Naive B cell (primary cell): ENCODE data around the gene MTR. TPM values are rescaled to one million over a fixed set of nuclear protein-coding genes. Genes with fewer than 3 reads are reported as not detected.

ENCODE experiments used
- ATAC-seq, 2 donors: fragments of 150-1000 bp; cut with Tn5 transposase; 2 replicates each; pipeline ENCODE4 v1.10.0; 2021; ENCODE audit warnings: low read depth in 2 of 2, mild to moderate bottlenecking in 2 of 2, moderate library complexity in 2 of 2
- DNase-seq: peaks from one replicate; pipeline ENCODE4 v3.0.0; 2022
- H3K27ac Mint-ChIP-seq, 6 donors: one replicate each; pipeline ENCODE4 v1.8.0; 2020 to 2022; ENCODE audit warnings: mild to moderate bottlenecking in 6 of 6, mixed read lengths in 6 of 6, moderate library complexity in 5 of 6, inconsistent platforms in 2 of 6
- H3K27me3 Mint-ChIP-seq, 3 donors: one replicate each; pipeline ENCODE4 v1.8.0; 2021 to 2022; ENCODE audit warnings: mixed read lengths in 3 of 3, mild to moderate bottlenecking in 1 of 3
- H3K36me3 Mint-ChIP-seq, 2 donors: one replicate each; pipeline ENCODE4 v1.8.0; 2020 to 2022; ENCODE audit warnings: mixed read lengths in 2 of 2, inconsistent platforms in 1 of 2, mild to moderate bottlenecking in 1 of 2
- H3K4me1 Mint-ChIP-seq, 3 donors: one replicate each; pipeline ENCODE4 v1.8.0; 2020 to 2022; ENCODE audit warnings: mixed read lengths in 3 of 3, inconsistent platforms in 1 of 3, mild to moderate bottlenecking in 1 of 3, moderate library complexity in 1 of 3
- H3K4me3 Mint-ChIP-seq, 8 donors: one replicate each; pipeline ENCODE4 v1.8.0; 2020 to 2022; ENCODE audit warnings: mild to moderate bottlenecking in 8 of 8, mixed read lengths in 8 of 8, moderate library complexity in 8 of 8, inconsistent platforms in 2 of 8
- H3K9me3 Mint-ChIP-seq, 7 donors: one replicate each; pipeline ENCODE4 v1.8.0; 2020 to 2022; ENCODE audit warnings: mixed read lengths in 7 of 7, mild to moderate bottlenecking in 5 of 7, inconsistent platforms in 2 of 7, moderate library complexity in 1 of 7
- polyA plus RNA-seq, 6 donors: library from polyadenylated mRNA; unstranded; fragments of 300-500 nt; fragmentation: Illumina TruSeq; gene quantifications; one replicate each; pipeline ENCODE4 v1.2.3, GENCODE V29; 2021; ENCODE audit warnings: low read depth in 6 of 6

The MTR gene
- polyA plus RNA-seq, 6 donors from 2014 or later: 5.2 to 17.9 (median 14.7) TPM

DNA sequence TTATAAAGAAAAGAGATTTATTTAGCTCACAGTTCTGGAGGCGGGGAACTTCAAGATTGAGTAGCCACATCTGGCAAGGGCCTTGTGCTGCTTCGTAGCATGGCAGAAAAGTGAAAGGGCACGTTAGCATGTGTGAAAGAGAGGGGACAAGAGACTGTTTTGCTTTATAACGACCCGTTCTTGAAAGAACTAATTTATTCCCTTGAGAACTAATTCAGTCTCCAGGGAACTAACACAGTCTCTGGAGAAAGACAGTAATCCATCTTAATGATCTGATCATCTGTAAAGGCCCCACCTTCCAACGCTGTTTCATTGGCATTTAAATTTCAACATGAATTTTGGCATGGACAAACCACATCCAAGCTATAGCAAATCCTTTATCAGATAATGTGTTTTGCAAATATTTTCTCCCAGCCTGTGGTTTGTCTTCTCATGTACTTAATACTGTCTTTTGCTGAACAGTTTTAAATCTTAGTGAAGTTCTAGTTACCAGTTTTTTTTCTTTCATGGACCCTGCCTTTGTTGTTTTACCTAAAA, 26.1 kb downstream of the MTR start:
- DNase-seq (no peak), ATAC-seq (no peak)
- Mint-ChIP-seq H3K9me3 (no peaks in the 10 kb centered on the region), H3K4me1 (peaks cover 0 to 6% (median 4%) of the 10 kb centered on the region in 3 donors), H3K27ac (no peak overlapping the region), H3K4me3 (no peak overlapping the region), H3K36me3 (peaks cover 29% of the 10 kb centered on the region in 2 donors), H3K27me3 (no peaks in the 10 kb centered on the region)

DNA sequence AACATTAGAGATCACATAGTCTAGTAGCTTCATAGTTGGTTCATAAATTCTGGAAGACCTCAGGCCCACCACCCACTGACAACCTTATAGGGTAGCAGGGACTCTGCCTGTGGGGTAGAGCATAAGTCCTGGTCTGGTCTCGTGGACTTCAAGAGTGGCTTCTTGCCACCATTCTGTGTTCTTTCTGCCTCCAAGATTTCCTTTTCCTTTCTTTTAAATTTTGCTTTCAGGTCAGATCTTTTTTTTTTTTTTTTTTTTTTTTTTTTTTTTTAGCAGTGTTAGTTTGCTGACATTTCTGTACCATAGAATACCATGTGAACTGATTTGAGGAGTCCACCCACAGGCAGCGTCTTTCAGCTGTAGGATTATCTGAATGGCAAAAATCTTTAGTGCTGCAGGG, 28.5 kb downstream of the MTR start:
- H3K9me3 Mint-ChIP-seq: no peaks in the 10 kb centered on the region
- ATAC-seq (no peak), DNase-seq (no peak)
- no peaks in the 10 kb centered on the region for H3K27me3 Mint-ChIP-seq
- no peak overlapping the region for H3K4me3 Mint-ChIP-seq
- no peak overlapping the region for H3K27ac Mint-ChIP-seq
- H3K4me1 Mint-ChIP-seq: peaks cover 0 to 4% (median 0%) of the 10 kb centered on the region in 3 donors
- peaks cover 29% of the 10 kb centered on the region in 2 donors for H3K36me3 Mint-ChIP-seq

DNA sequence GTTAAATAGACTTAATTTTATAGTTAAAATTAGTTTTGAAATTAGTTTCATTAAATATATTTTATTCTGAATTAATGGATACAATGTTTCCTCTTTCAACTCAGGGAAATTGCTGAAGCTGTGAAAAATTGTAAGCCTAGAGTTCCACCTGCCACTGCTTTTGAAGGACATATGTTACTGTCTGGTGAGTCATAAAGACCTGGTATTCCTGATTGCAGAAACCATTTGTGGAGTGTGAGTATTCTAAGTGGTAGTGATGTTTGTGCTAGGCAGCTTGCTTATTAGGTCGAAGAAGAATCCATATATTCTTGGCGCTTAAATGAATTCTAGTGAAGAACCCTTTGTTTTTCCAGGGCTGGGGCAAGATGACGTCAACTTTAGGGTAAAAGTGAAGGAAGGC, 34.0 kb downstream of the MTR start:
- ATAC-seq: no peak
- no peak for DNase-seq
- H3K4me1 Mint-ChIP-seq: peaks cover 0 to 4% (median 0%) of the 10 kb centered on the region in 3 donors
- H3K27me3 Mint-ChIP-seq: no peaks in the 10 kb centered on the region
- no peak overlapping the region for H3K4me3 Mint-ChIP-seq
- H3K36me3 Mint-ChIP-seq: peaks cover 43 to 46% of the 10 kb centered on the region in 2 donors
- H3K27ac Mint-ChIP-seq: no peak overlapping the region
- H3K9me3 Mint-ChIP-seq: no peaks in the 10 kb centered on the region

DNA sequence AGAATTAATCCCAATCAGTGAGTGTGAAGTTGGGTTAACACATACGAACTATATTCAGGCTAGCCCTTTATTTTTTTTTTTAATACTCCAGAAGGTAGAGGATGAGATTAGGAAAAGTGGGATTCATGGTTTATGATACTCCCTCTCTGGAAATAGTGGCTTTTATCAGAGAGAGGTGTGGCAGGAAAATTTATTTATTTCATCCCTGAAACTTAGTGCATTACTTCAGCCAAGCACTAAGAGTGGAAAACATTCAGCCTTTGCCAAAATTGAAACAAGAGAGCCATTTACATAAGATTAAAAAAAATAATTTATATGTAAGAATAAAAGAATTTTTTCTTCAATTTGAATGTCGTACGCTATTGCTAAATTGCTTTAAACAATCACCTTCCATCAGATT, 35.0 kb downstream of the MTR start:
- no peak for DNase-seq
- peaks cover 0 to 4% (median 3%) of the 10 kb centered on the region in 3 donors for H3K4me1 Mint-ChIP-seq
- no peaks in the 10 kb centered on the region for H3K9me3 Mint-ChIP-seq
- H3K4me3 Mint-ChIP-seq: no peak overlapping the region
- peak overlapping the region in 1 of 6 donors; percentile 49 for H3K27ac Mint-ChIP-seq
- no peak for ATAC-seq
- H3K27me3 Mint-ChIP-seq: no peaks in the 10 kb centered on the region
- peaks cover 45 to 47% of the 10 kb centered on the region in 2 donors for H3K36me3 Mint-ChIP-seq

DNA sequence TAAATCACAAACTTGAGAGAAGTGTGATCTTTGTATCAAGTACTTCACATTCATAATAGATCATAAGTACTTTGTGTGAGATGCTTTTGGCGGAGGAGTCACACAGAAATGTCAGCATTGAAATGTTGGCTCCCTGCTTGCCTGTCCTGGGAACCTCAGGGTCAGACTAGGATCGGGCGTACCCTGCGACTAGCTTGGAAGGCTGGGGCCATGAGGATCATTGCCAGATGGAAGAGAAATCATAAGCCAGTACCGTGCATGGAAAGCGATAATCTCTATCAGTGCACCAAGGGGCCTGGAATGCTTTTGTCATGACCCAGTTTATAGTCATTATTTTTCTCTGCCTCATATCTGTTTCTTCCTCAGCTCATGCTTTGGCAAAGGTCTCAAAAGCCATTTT, 35.5 kb downstream of the MTR start:
- H3K4me1 Mint-ChIP-seq: peaks cover 0 to 5% (median 4%) of the 10 kb centered on the region in 3 donors
- no peak overlapping the region for H3K4me3 Mint-ChIP-seq
- peaks cover 49 to 50% of the 10 kb centered on the region in 2 donors for H3K36me3 Mint-ChIP-seq
- peak overlapping the region in 1 of 6 donors; percentile 49 for H3K27ac Mint-ChIP-seq
- DNase-seq (no peak), ATAC-seq (no peak)
- H3K27me3 Mint-ChIP-seq: no peaks in the 10 kb centered on the region
- no peaks in the 10 kb centered on the region for H3K9me3 Mint-ChIP-seq

DNA sequence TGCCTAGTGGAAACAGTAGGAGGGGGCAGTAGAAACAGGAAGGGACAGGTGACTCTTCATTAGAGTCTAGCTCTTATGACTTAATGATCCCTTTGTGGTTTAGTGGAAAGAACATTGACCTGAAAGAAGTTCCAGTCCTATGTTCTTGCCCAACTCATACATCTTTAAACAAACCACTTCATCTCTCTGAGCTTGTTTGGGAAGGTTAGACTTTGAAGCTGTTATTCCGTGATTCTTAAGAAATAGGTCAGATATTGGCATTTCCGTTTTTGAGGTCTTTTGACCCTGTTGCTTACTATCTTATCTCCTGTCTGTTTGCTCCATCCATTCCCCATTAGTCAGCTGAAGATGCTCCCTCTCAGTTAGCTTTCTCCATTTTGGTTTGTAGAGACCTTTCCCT, 38.5 kb downstream of the MTR start:
- ATAC-seq: no peak
- Mint-ChIP-seq H3K27me3 (no peaks in the 10 kb centered on the region), H3K36me3 (peaks cover 46 to 48% of the 10 kb centered on the region in 2 donors), H3K27ac (peak overlapping the region in 1 of 6 donors; percentile 5), H3K4me1 (peaks cover 0 to 5% (median 4%) of the 10 kb centered on the region in 3 donors), H3K9me3 (no peaks in the 10 kb centered on the region), H3K4me3 (no peak overlapping the region)
- no peak for DNase-seq

DNA sequence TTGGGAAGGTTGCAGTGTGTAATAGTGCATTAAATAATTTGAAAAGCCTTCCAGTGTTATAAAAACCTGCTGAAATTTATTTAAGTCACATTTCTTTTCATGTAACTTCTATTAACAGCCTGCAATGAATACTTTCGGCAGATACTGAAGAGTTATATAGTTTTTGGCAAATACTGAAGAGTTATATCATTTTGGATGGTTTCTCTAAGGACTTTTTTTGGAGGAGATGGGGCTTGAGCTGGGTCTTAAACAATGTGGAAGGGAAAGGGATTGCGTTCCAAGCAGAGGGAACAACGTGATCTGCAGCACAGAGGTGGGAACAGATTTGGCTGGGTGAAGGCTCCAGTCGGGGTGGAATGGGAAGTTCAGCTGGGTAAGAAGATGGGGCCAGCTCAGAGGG, 39.8 kb downstream of the MTR start:
- Mint-ChIP-seq H3K36me3 (peaks cover 48 to 50% of the 10 kb centered on the region in 2 donors), H3K4me3 (no peak overlapping the region), H3K9me3 (no peaks in the 10 kb centered on the region), H3K4me1 (peaks cover 0 to 5% (median 4%) of the 10 kb centered on the region in 3 donors), H3K27me3 (no peaks in the 10 kb centered on the region), H3K27ac (peak overlapping the region in 3 of 6 donors; percentile 6 to 44 (median 23))
- ATAC-seq (no peak), DNase-seq (no peak)

DNA sequence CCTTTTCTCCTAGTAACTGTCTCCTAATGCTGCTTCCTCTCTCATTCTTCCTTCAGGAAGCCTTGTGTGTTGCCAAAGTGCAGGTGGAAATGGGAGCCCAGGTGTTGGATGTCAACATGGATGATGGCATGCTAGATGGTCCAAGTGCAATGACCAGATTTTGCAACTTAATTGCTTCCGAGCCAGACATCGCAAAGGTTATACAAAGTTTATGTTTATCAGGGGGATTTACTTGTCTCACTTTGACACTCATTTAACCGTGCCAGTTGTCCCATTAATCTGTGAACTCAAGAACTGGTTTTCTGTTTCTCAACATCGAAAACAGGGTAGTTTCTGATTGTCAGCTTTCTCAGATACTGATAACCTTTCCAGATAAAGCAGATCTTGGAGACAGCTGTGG, 40.4 kb downstream of the MTR start:
- H3K4me3 Mint-ChIP-seq: no peak overlapping the region
- H3K36me3 Mint-ChIP-seq: peaks cover 53 to 55% of the 10 kb centered on the region in 2 donors
- H3K27ac Mint-ChIP-seq: peak overlapping the region in 2 of 6 donors; percentile 23 to 44
- no peaks in the 10 kb centered on the region for H3K9me3 Mint-ChIP-seq
- ATAC-seq (no peak), DNase-seq (no peak)
- no peaks in the 10 kb centered on the region for H3K27me3 Mint-ChIP-seq
- H3K4me1 Mint-ChIP-seq: peaks cover 0 to 5% (median 4%) of the 10 kb centered on the region in 3 donors

DNA sequence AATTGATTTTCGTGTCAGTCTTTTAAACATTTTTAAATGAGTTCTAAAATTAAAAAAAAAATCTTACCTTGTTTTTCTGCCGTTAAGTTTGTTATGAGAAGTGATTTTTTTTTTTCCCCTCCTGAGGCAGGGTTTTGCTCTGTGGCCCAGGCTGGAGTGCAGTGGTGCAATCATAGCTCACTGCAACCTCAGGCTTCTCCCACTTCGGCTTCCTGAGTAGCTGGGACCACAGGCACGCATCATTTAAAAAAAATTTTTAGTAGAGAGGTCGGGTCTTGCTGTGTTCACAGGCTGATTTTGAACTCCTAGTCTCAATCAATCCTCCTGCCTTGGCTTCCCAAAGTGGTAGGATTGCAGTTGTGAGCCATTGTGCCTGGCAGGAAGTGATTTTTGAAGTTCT, 41.1 kb downstream of the MTR start:
- peak overlapping the region in 1 of 6 donors; percentile 63 for H3K27ac Mint-ChIP-seq
- no peak overlapping the region for H3K4me3 Mint-ChIP-seq
- ATAC-seq (no peak), DNase-seq (no peak)
- H3K27me3 Mint-ChIP-seq: no peaks in the 10 kb centered on the region
- no peaks in the 10 kb centered on the region for H3K9me3 Mint-ChIP-seq
- H3K36me3 Mint-ChIP-seq: peaks cover 53 to 59% of the 10 kb centered on the region in 2 donors
- peaks cover 0 to 5% (median 4%) of the 10 kb centered on the region in 3 donors for H3K4me1 Mint-ChIP-seq

DNA sequence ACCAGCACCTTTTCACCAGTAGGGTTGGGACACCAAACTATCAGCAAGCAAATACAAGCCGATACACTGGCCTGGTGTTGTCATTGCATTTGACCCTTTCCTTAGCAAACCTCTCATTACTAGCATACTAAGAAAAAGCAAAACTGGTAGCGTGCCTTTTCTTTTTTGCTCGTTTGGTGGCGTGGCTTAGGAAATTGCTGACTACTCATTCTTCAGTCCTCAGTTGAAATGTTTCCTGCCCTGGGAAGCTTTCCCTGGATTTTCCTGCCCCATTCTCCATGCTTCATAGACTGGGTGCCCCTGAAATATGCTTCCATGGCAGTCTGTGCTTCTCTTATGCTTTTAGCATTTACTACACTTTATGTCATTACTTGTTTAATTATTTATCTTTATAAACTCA, 42.0 kb downstream of the MTR start:
- Mint-ChIP-seq H3K27ac (peak overlapping the region in 2 of 6 donors; percentile 39 to 47), H3K9me3 (no peaks in the 10 kb centered on the region), H3K4me3 (no peak overlapping the region), H3K27me3 (no peaks in the 10 kb centered on the region), H3K36me3 (peaks cover 46 to 53% of the 10 kb centered on the region in 2 donors), H3K4me1 (peaks cover 0 to 5% (median 4%) of the 10 kb centered on the region in 3 donors)
- DNase-seq (no peak), ATAC-seq (no peak)

DNA sequence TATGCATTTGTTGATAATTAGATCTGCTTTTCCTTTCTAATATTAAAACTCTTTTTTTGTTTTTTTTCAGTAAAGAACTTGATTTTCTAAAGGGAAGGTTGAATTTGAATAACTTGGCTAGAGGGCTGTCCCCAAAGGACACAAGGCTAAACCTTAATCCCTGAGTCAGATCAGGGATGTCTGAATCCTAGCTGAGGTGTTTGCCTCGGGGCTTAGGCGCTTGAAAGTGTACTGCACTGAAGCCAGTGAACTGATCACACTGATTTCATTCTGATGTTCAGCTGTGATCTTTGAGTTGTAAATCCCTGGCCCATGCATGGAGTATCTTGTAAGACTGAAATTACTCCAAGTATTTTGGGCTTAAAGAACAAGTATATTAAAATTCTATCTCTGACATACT, 42.8 kb downstream of the MTR start:
- H3K36me3 Mint-ChIP-seq: peaks cover 39 to 49% of the 10 kb centered on the region in 2 donors
- no peaks in the 10 kb centered on the region for H3K9me3 Mint-ChIP-seq
- peaks cover 0 to 5% (median 4%) of the 10 kb centered on the region in 3 donors for H3K4me1 Mint-ChIP-seq

DNA sequence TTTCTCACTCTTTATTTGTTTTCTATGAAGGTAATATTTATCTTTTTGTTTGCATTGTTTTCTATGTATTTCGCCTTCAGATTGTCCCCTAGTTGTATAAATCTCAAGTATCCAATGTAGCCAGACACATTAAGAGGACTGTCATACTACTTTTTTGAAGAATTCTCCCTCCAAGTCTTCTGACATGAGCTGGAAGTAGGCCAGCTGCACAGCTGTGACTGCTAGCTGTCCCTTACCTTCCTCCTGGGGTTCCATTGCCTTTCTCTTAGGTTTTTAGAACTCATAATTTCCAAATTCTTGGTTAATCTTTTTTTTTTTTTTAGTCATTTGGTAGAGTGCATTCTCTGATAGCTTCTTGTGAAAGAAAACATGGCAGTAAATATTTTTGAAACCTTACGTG, 46.2 kb downstream of the MTR start:
- no peak for ATAC-seq
- Mint-ChIP-seq H3K9me3 (no peaks in the 10 kb centered on the region), H3K4me3 (no peak overlapping the region), H3K27me3 (no peaks in the 10 kb centered on the region), H3K4me1 (no peaks in the 10 kb centered on the region), H3K36me3 (peaks cover 13 to 30% of the 10 kb centered on the region in 2 donors), H3K27ac (peak overlapping the region in 2 of 6 donors; percentile 53 to 59)
- DNase-seq: no peak

More for the DNA sequence above, 42.8 kb downstream of the MTR start:
- Mint-ChIP-seq H3K4me3 (no peak overlapping the region), H3K27ac (peak overlapping the region in 1 of 6 donors; percentile 5), H3K27me3 (no peaks in the 10 kb centered on the region)
- no peak for DNase-seq
- no peak for ATAC-seq

DNA sequence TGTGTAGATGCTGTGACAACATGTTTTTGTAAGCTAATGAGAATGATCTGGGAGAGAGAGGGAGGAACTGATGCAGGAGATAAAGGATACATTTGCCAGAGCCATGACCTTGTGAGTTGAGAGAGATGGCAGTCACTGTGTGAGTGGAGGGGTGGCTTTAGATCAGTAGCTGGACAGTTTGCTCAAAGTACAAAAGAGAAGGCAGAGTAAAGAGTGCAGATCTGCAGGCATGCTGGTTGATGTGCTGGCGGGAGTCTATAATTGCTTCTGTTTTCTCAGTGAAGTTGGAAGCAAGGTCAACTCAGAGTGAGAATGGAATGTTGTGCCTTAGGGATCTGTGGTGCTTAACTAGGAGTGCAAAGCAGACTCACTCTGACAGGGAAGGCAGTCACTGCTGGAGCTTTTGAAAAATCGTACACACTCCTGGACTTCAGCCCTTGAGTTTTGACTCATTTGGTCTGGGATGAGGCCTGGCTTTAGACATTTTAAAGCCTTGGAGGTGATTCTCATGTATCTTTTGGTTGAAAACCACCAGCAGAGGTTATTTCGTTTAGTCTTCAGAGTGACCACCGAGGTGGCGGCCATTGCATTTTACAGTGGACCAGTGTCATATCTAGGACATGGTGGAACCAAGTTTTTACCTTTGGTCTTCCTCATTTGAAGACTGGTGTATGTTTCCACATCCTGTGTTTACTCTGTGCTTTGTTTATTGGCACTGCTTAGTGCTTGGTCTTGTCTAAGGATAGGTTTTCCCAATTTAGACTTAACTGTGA, 49.6 kb downstream of the MTR start:
- no peak overlapping the region for H3K27ac Mint-ChIP-seq
- peaks cover 22 to 24% of the 10 kb centered on the region in 2 donors for H3K36me3 Mint-ChIP-seq
- H3K9me3 Mint-ChIP-seq: no peaks in the 10 kb centered on the region
- no peaks in the 10 kb centered on the region for H3K27me3 Mint-ChIP-seq
- no peak for DNase-seq
- no peaks in the 10 kb centered on the region for H3K4me1 Mint-ChIP-seq
- H3K4me3 Mint-ChIP-seq: no peak overlapping the region
- ATAC-seq: no peak

DNA sequence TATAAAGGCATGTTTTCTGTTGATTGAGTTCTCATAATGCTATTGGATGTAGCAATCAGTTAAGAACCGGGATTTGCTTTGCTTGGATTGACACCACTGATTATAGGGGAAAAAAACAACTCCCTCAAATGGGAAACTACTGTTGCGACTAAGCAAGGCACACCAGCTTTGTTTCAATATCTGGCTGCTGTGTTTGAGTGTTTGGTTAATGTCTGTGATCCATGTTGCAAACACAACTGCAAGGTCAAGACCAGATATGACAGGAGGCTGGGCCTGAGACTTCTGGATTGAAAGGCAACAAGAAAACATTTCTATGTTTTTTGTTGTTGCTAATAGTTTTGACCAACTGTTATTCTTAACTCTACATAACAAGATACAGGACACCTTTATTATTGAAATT, 50.7 kb downstream of the MTR start:
- Mint-ChIP-seq H3K27ac (no peak overlapping the region), H3K27me3 (no peaks in the 10 kb centered on the region), H3K9me3 (no peaks in the 10 kb centered on the region), H3K4me3 (no peak overlapping the region), H3K36me3 (peaks cover 16 to 17% of the 10 kb centered on the region in 2 donors), H3K4me1 (no peaks in the 10 kb centered on the region)
- DNase-seq (no peak), ATAC-seq (no peak)
